NCI-H1694 (cell line): ENCODE data around the gene MGLL.

ENCODE experiments used
- DNase-seq: peaks from one replicate; lab custom pipeline; 2025; lab: John Stamatoyannopoulos, UW

The MGLL gene

DNA sequence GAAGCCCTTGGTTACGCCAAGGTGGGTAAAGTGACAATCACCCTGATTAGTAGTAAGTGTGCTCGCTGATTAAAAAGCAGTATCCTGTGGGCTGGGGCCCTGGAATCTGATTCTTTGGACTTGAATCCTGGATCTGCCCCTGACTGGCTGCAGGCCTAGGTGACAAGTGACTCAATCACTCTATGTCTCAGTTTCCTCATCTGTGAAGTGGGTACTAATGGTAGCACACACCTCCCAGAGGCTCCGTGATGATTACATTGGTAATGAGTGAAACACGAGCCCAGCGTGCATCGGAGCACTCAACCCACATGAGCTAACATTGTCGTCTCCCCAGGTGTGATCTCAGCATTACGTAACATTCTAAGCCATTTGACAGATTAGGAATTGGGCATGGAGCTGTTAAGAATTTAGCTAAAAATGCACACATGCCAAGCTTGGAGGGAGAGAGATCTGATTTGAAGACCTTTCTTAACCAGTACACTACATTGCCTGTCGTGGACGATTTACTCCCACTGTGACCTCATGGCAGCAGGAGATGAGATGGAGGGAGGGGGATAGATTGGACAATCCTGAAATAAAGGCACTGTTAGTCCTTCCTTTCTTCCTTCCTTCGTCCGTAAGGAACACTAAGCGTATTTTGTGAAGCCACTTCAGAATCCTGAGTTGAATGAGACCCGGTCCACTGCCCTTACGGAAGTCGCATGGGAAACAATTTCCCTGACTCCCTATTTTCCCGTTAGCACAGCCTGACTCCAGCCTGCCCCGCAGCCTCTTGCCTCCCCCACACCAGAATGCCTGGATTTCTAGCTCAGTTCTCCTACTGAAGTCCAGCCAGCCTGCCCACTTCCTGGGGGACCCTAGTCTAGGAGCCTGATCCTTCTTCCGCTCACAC is 32.1 kb downstream of the MGLL start:
- DNase-seq, result no peak

DNA sequence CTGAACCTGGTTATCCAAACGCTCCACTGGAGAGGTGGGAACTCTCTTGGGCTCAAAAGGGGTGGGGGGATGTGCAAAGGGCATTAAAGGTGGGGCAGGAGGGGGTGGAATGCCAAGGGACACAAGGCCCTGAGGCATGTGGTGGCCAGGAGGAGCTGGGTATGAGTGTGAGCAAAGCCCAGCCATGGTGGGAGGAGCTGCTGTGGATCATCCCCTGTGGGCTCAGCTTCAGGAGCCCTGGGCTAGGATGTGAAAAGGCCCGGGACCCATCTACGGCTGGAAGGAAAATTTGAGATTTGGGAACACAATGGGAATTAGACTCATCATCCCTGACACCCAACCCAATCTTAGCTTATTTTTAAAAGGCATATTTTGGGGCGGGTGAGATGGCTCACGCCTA is 33.3 kb downstream of the MGLL start:
- no peak for DNase-seq

DNA sequence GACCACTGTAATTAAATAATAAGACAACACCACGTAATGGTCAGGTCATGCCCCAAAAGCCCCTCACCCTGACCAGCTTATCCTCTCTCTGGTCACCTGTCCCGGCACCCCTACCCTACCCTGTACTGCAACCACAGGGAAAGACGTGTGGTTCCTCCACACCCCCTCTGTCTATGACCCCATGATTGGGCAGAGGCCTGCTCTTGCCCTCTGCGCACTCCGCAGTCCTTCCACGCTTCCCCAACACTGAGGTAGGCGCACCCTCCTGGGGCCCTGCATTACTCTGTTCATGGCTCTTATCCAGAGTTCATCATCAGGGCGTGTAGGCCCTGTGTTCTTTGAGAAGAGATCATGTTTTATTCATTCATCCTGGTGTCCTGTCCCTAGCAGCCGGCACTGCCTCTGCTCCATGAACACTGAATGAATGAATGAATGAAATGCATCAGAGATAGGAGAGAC is 33.8 kb downstream of the MGLL start:
- no peak for DNase-seq

DNA sequence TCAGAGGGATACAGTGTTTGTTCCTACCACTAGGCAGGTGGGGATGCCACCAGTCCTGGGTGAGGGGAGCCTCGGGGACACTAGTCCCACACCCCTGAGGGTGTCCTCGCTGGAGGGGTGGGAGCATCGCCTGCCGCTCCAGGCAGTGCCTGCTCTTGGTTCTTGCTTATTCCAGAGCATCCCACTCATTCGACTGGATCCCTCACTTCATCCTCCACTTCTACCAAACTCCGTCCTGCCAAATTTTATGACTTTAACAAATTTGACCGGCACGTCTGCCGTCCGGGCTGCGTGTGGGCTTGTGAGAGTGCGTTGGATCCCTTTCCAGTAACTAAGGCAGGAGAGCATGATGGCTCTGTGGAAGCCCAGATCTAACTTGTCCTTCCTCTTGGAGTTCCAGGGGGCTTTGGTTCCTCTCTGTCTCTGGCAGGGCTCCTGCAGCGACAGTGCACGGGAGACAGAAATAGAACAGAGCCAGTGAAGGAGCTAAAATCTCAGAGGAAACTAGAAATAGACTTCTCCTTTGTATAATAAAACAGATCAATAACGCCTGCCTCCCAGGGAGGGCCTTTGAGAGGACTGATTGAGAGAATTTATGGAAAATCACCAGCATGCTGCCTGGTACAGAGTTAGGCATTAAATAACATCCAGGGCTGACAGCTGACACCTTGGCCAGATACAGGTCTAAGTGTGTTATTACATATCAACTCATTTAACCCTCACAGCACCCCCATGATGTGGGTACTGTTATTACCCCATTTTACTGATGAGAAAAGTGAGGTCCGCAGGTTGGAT is 34.5 kb downstream of the MGLL start:
- DNase-seq, result no peak

DNA sequence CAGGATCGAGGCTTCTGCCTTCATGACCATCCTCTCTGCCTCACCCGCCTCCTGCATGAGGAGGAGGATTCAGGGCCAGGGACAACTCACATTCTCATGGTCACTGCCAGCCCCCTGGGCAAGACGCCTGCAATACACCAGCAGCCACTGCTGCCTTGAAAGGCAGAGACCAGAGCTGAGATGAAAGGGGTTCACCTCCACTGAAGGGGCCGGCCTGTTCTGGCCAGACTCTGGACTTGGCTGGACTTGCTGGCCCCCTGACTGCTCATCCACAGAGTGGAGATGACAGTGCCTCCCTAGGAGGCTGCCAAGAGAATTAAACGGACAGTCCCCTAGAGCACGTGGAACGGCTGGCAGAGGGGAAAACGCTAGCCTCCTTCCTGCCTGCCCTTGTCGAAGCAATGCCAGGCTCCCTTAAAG is 35.2 kb downstream of the MGLL start:
- no peak for DNase-seq

DNA sequence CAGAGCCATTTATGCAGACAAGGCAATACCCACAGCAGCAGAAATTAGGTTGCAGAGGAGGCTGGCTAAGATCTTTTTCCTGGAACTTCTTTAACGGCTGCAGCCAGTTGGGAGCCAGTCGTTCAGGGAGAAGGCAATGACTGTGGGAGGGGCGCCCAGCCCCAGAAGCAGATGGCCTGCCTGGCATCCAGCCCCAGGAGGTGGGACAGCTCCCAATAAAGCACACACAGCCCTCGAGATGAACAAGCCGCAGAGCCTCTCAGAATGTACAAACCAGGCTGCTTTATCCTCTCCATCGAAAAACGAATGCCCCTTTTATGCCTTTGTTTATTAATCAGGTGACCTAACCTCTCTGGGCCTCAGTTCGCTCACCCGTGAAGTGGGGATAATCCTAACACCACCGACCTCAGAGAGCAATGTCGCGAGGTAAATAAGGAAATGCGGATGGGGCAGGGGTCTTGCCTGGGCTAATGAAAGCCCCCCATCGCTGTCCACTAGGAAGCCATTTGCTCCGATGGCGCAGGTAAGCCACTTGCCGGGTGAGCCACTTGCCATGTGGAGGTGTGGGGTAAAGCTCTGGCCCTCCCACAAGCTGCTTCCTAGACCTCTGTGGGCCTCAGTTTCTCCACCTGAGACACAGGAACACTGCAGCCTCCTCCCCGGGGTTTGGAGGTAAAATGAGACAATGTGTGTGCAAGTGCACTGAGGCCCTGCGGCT is 35.8 kb downstream of the MGLL start:
- peak; percentile 97 for DNase-seq

DNA sequence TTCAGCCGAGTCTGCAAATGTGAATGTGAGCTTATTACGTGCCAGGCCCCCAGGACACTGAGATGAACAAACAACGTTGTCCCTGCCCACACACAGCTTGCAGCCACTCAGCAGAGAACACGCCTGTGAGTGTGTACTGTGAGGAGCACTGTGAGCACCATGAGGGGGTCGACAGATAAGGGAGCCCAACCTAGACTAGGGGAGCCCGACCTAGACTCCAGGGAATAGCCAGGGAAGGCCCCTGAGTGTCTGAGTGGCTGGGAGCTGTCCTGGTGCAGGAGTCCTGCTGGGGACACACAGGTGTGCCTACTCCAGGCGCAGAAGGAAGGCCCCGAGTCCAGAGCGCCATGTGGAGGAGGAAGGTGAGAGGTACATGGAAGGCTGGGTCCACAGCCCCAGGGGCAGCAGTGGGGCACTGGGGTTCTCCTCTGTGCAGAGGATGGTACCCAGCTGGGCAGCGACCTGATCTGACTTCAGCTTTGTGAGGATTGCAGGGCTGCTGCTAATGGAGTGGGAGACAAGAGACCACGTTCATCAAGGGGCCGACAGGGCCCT is 36.5 kb downstream of the MGLL start:
- DNase-seq, result no peak

DNA sequence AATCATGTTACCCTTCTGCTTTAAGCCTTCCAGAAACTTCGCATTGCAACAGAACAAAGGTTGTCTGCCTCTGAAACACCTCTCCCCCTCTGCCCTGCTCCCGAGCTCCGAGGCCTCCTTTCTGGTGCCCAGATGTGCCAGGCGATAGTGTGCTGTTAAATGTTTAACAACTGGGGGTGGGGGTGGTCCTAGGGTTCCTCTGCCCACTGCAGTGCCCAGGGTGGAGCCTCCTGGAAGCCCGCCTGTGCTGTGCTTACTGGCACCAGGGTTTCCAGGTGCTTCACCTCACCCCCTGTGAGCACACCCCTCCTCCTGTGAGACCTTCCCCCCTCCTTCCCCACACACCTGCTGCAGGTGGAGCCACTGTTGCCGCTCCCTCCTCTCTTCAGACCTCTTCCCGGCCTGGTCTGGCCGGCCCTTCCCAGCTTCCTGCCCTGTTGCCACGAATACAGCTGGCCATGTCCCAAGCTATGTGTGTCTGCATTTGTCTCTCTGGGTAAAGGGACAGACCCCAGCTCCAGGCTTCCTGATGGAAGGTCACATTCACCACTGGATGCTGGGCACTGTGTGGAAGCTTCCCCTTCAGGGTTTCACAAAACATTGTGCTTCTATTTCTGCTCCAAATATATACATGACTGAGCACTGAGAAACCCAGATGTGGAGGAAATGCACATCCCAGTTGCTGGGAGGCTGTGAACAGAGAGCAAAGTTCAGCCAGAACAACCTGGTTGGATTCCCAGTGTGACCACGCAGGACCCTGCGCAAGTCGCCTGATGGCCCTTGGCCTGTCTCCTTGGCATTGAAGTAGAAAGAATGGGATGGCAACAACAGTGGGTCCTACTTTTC is 37.2 kb downstream of the MGLL start:
- no peak for DNase-seq

DNA sequence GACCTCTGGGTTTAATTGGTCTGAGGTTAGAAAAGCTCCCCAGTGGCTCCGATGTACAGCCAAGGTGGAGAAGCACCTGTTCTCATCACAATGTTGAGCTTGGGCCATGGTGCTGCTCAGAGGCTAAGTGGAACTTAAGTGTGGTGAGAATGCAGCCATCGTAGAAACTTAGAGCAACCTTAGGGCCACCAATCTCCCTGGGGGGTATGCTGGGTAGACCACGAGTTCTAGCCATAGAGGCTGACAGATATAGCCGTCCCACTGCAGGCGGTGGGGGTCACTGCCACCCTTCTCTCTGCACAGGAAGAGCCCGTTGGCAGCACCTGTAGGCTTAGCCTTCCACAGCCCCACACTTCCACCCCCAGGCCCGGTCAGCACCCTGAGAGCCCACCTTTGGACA is 38.0 kb downstream of the MGLL start:
- DNase-seq, result no peak

DNA sequence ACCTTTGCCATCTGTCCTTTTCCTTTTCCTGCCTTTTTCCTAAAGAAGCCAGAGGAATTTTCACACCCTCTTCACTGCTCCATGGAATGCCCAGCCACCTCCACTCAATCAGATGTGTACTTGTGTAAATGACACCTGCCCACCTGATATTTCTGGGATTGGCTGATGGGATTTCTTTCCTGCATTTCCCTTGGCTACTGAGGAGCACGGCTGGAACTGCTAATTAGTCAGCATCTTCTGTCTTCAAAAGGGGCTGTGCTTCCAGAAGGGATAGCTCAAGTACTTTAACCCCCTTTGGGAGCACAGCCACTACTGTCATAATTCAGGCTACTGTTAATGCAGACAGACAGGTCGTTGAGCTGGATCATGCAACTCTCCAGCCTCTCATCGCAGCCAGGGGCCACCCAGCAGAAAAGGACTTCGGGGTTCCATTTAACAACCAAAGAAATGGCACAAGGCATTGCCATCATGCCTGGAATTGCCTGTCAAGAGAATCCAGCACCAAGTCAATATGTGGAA is 38.6 kb downstream of the MGLL start:
- no peak for DNase-seq

DNA sequence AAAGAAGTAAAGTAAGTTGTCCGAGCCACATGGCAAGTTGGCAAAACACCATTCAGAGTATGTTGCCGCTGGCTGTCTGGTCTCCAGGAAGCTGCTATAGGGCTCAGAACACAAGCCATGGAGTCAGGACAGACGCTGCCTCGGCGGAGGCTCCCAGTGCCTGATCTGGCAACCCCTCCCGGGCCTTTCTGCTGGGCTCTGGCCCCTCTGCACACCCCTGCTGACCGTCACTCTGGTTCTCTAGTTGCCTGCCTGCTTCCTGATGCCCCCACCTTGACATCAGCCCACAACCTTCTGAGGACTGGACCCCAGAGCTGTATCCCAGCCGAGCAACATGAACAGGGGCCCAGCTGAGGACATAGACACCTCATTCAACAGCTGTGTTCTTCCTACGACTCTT is 39.1 kb downstream of the MGLL start:
- no peak for DNase-seq

DNA sequence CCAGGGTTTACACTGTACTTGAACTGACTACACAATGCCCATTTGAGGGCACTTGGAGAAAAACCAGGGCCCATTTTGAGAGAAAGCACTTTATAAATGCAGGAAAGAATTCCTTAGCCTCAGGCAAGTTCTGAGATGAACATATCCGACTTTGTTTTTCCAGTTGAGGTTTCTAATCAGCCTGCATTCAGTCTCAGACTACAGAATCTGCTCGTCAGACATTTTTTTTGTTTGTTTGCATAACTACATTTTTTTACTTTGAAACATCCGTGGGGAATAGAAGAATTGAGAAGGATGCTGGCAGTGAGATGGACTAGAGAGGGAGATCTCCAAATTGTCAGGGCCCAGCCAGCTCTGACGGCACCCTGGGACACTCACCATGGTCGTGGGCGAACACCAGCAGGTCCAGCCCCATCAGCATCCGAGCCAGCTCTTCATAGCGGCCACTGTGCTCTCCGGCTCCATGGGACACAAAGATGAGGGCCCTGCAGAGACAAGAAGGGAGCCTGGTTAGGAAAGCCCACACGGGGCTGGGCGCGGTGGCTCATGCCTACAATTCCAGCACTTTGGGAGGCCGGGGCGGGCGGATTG is 40.8 kb downstream of the MGLL start:
- no peak for DNase-seq

DNA sequence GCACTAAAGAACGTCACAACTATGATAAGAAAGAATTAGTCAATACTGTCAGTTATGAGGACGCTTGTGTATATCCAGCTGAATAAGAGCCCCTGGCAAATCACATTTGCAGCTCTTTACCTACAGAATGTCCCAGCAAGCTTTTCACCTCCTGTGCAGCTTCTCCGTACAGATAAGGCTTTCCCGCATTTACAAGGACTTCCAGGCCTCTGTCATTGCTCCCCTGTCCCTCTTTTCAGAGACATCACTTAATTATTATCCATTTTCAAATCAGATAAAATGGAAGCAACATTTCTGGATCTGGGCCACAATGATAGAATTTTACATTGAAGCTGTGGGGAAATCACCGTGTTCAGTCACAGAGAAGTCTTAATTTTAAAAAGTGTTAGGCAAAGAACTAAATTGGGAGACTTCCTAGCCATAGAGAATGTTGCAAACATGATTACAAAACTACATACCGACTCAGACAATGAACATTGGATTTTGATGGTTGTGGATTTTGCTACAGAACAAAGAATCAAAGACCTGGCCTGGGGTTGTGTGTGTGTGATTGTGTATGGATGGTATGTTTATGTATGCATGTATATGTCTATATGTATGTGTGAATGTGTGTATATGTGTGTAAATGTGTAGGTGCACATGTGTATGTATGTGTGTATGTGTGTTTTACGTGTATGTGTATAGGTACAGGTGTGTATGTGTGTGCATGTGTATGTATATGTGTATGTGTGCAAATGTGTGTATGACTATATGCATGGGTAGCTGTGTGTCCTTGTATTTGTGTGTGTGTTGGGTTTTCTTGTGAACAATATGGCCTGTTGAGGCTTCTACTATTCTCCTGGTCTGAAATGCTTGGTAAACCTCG is 41.5 kb downstream of the MGLL start:
- DNase-seq, result no peak

DNA sequence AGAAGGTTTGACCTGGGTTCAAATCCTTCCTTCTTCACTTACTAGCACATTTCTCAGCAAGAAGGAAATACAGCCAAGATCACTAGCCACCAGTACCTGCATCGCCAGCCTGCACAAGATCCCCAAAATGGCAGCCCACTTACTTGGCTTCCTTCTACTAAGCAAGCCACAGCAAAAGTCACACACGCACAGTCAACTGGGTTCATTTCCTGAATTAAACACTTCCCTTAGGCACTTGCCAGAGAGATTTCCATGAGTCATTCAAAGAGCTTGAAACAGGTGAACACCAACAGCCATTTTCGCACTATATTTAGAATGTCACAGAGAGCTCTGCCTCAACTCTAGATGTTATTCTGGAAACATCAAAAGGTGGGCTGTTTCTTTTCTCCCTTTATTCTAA is 42.6 kb downstream of the MGLL start:
- DNase-seq, result no peak

DNA sequence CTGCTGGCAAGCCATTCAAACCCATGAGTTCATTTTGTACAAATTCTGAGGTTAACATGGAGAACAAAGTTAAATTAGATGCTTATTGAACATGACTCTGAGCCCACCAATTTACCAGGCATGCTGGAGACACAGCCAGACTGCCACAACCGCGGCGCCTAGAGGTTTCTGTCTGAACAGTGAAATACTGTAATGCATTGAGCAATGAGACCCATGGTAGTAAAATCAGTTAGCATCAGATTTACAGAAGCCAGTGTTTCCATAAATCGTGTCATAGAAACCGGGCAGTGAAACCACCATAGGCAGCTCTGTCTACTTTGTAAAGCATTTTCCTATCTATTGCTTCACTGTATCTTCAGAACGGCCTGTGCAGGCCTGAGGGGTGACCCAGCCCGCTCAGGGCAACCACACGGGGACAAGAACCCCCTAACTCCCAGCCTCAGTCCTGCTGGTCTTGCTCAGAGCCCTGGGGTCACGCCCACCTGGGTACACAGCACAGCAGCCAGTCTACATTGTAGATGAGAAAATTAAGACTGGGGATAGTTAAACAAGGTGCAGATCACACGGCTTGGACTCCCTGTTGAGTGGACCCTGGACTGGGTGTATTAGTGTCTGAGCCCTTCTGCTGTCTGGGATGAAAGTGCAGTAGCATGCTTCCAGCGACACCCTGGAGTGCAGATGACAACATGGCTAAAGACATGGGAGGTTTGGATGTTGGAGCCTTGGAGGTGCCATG is 44.2 kb downstream of the MGLL start:
- DNase-seq, result no peak

DNA sequence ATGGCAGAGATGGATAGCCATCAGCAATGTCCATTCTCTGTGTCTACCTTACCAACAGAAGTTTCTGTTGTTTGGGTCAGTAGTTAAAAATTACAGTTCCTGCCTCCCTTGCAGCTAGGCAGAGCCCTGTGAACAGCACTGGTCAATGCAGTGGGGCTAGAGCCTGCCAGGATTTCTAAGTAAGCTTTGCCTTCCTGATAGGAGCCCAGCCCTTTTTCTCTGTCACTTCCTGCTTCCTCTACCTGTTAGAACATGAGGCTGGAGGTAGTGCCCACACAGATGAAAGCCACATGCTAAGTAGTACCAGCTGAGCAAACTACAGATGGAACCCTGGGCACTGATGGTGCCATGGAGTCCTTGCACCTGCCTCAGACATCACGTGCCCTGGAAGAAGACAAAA is 45.0 kb downstream of the MGLL start:
- DNase-seq, result no peak

DNA sequence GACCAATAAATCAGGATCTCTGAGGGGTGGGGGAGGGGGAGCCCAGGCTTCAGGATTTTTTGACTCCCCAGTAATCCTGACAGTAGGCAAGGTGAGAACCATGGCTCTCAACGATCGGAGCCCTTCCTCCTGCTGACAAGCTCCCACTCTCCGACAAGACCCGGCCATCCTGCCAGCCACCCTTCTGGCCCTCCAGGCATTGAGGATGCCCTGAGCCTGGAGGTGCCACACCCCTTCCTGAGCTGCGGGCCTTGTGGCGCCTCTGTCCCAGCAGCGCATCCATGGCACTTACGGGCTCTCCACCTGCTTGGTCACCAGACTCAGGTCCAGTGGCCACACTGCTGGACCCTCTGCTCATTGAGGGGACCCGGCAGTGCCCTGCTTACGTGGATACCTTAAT is 46.0 kb downstream of the MGLL start:
- DNase-seq, result no peak

DNA sequence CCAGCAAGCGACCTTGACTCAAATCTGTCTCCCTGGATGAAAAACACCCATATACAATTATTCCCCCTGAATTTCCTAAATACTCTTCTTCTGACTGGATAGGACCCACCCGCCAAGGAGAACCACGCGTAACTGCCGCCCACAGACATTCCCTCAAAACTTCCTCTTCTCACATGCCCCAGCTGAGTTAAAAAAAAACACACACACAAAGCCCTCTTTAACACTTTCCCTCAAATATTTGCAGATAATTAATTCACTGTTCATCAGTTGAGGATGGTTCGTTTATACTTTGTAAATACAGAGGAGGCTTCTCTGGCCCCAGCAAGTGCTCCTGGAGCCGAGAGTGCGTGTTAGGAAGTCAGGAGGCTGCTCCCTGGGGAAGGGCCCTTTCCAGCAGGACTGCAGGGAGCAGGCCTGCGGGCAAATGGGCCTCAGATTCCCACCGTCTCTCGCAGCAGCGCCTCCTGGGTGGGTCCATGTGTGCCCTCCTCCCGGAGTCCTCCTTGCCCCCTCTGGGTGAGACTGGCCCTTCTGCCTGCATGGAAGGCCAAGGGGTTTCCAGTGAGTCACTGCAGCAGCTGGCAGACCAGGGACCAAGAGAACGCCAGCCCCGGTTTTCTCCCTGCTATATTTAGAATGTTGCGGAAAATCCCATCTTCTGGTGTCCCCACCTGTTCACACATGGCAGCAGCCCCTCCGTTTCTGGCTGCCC is 46.8 kb downstream of the MGLL start:
- peak; percentile 61 for DNase-seq
